Measurements from ENCODE around the gene GARIN3.

GARIN3 gene

GRCh38 chr5:157205708-157206107, 39.6 kb upstream of the GARIN3 start:
- TF ChIP-seq CTCF (IDR thresholded peaks at IDR 0.05; ENCODE audit: insufficient read depth, missing control alignments): no peak

GRCh38 chr5:157204765-157205164, 38.7 kb upstream of the GARIN3 start:
- DNase-seq (ENCODE audit: insufficient read length, low spot score): no peak
- TF ChIP-seq CTCF (IDR thresholded peaks at IDR 0.05; ENCODE audit: insufficient read depth, missing control alignments): no peak
- FAIRE-seq: no peak

More at GRCh38 chr5:157205708-157206107, 39.6 kb upstream of the GARIN3 start:
- no peak for FAIRE-seq
- no peak for DNase-seq (ENCODE audit: insufficient read length, low spot score)

GRCh38 chr5:157203417-157203816, 37.4 kb upstream of the GARIN3 start:
- TF ChIP-seq CTCF (IDR thresholded peaks at IDR 0.05; ENCODE audit: insufficient read depth, missing control alignments): no peak
- FAIRE-seq (no peak), DNase-seq (ENCODE audit: insufficient read length, low spot score) (no peak)

GRCh38 chr5:157201857-157202256, 35.8 kb upstream of the GARIN3 start:
- no peak for DNase-seq (ENCODE audit: insufficient read length, low spot score)
- no peak for TF ChIP-seq CTCF (IDR thresholded peaks at IDR 0.05; ENCODE audit: insufficient read depth, missing control alignments)
- FAIRE-seq: no peak

- no peak for TF ChIP-seq CTCF (IDR thresholded peaks at IDR 0.05; ENCODE audit: insufficient read depth, missing control alignments)
- FAIRE-seq (no peak), DNase-seq (ENCODE audit: insufficient read length, low spot score) (no peak)
These were observed 32.4 kb upstream of the GARIN3 start for GRCh38 chr5:157198277-157198986.

GRCh38 chr5:157197086-157197485, 31.0 kb upstream of the GARIN3 start:
- FAIRE-seq: no peak
- TF ChIP-seq CTCF (IDR thresholded peaks at IDR 0.05; ENCODE audit: insufficient read depth, missing control alignments): no peak
- DNase-seq (ENCODE audit: insufficient read length, low spot score): no peak

GRCh38 chr5:157196045-157196444, 30.0 kb upstream of the GARIN3 start:
- TF ChIP-seq CTCF (IDR thresholded peaks at IDR 0.05; ENCODE audit: insufficient read depth, missing control alignments): no peak
- FAIRE-seq (no peak), DNase-seq (ENCODE audit: insufficient read length, low spot score) (no peak)

Data from D721Med (cell line).